ENCODE results near the gene RBM41. TPM values are rescaled to one million over a fixed set of nuclear protein-coding genes. Genes with fewer than 3 reads are reported as not detected.
"Not testable (repeated sequence)": the region's sequence is repeated elsewhere in the genome, so short reads cannot be mapped to it uniquely, and the experiment has no call there.

RBM41 gene
- total RNA-seq (2022) (20.2 and 24.7 TPM in 2 replicates), Bru-seq, nascent RNA (percentile 87 among the genes with signal in this experiment), BruChase-seq, experiment 1, labeled RNA remaining after a 6-hour chase (percentile 86 among the genes with signal in this experiment), BruChase-seq, experiment 2, labeled RNA remaining after a 2-hour chase (percentile 90 among the genes with signal in this experiment)
- long read RNA-seq, partial matches to known transcripts = 9 of 22 reads
- long read RNA-seq, other reads (novel, unspliced or antisense) = 9 of 22 reads

GRCh38 chrX:107118322-107119147 is at the start of gene RBM41:
Gene RBM41, minus strand, starts transcription at chrX:107118822. Its CDS starts 49 bp downstream, at chrX:107118773.
- peaks cover 74% of the 10 kb centered on the region for H3K27me3 Mint-ChIP-seq (ENCODE audit: insufficient read depth, unreplicated experiment)
- BruUV-seq (replicated peaks) = TSS peak; percentile 34
- H3K4me1 Mint-ChIP-seq (ENCODE audit: insufficient read depth, unreplicated experiment) = peaks cover 33% of the 10 kb centered on the region
- ChIA-PET CTCF (interaction anchor here (0.8 to 1.1 kb wide), 4 partner anchors 10 to 424 kb away, joined by 3 to 6 read pairs (median 3); no protein-coding TSS in a partner anchor), POLR2A (interaction anchor here (0.6 to 2.3 kb wide), 14 partner anchors 9 to 657 kb away, joined by 3 to 15 read pairs (median 4); partner anchors contain the start of genes NUP62CL and TSC22D3)
- intact Hi-C loops (cut with micrococcal nuclease) = loop anchor here (5.0 to 10.0 kb wide), 2 partner anchors 89 to 656 kb away; partner anchors contain the start of genes DNAAF6, NCBP2L, NUP62CL and TSC22D3
- H3K9me3 Mint-ChIP-seq (ENCODE audit: unreplicated experiment) = no peaks in the 10 kb centered on the region
- H3K4me3 Mint-ChIP-seq (ENCODE audit: unreplicated experiment) = peak within 1 kb of the TSS; percentile 92
- peaks cover 28% of the 10 kb centered on the region for H3K36me3 Mint-ChIP-seq (ENCODE audit: insufficient read depth, unreplicated experiment)
- no peak for TF ChIP-seq CTCF (IDR thresholded peaks at IDR 0.05; ENCODE audit: unreplicated experiment)
- peak within 1 kb of the TSS; percentile 94 for H3K27ac Mint-ChIP-seq (ENCODE audit: low read depth, unreplicated experiment)
- DNase-seq (ENCODE audit: unreplicated experiment) = peak; percentile 84

DNA sequence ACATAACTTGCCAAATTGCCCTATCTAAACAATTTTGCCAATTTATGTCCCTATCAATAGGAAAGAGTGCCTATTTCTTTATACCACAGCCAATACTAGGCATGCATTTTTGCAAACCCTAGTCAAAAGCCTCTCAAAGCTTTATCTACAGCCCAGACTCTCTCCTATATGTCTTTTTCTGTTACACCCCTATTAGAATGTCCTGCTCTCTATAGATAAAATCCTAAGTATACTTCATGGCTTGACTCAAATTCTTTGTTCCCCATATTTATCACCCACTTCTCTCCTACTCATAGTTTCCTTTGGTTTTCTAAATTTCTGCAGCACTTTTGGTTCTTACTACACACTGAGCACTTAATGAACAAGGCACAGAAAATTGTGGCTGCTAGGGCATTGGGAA is 49.6 kb upstream of the RBM41 start:
- ChIA-PET POLR2A (interaction anchor here (2.0 kb wide), 1 partner anchor 50 kb away, joined by 4 read pairs; the partner anchor contains the start of gene RBM41), CTCF (interaction anchor here (0.6 kb wide), 1 partner anchor 609 kb away, joined by 3 read pairs; the partner anchor contains the start of gene NCBP2L)
- intact Hi-C loops (cut with micrococcal nuclease) = no loop called here
- Mint-ChIP-seq H3K4me3 (ENCODE audit: unreplicated experiment) (no peak overlapping the region), H3K9me3 (ENCODE audit: unreplicated experiment) (no peaks in the 10 kb centered on the region), H3K36me3 (ENCODE audit: insufficient read depth, unreplicated experiment) (no peaks in the 10 kb centered on the region), H3K27ac (ENCODE audit: low read depth, unreplicated experiment) (no peak overlapping the region), H3K4me1 (ENCODE audit: insufficient read depth, unreplicated experiment) (no peaks in the 10 kb centered on the region), H3K27me3 (ENCODE audit: insufficient read depth, unreplicated experiment) (peaks cover 48% of the 10 kb centered on the region)
- no TSS peak for BruUV-seq (replicated peaks)
- no peak for DNase-seq (ENCODE audit: unreplicated experiment)
- no peak for TF ChIP-seq CTCF (IDR thresholded peaks at IDR 0.05; ENCODE audit: unreplicated experiment)

GRCh38 chrX:107167163-107167921 is 48.7 kb upstream of the RBM41 start:
- intact Hi-C loops (cut with micrococcal nuclease) = no loop called here
- Mint-ChIP-seq H3K4me3 (ENCODE audit: unreplicated experiment) (no peak overlapping the region), H3K27me3 (ENCODE audit: insufficient read depth, unreplicated experiment) (peaks cover 57% of the 10 kb centered on the region), H3K36me3 (ENCODE audit: insufficient read depth, unreplicated experiment) (no peaks in the 10 kb centered on the region), H3K4me1 (ENCODE audit: insufficient read depth, unreplicated experiment) (no peaks in the 10 kb centered on the region), H3K9me3 (ENCODE audit: unreplicated experiment) (no peaks in the 10 kb centered on the region), H3K27ac (ENCODE audit: low read depth, unreplicated experiment) (no peak overlapping the region)
- ChIA-PET POLR2A (interaction anchor here (2.0 kb wide), 1 partner anchor 49 kb away, joined by 4 read pairs; the partner anchor contains the start of gene RBM41), CTCF (no interaction called here)
- no peak for TF ChIP-seq CTCF (IDR thresholded peaks at IDR 0.05; ENCODE audit: unreplicated experiment)
- DNase-seq (ENCODE audit: unreplicated experiment) = no peak
- no TSS peak for BruUV-seq (replicated peaks)

DNA sequence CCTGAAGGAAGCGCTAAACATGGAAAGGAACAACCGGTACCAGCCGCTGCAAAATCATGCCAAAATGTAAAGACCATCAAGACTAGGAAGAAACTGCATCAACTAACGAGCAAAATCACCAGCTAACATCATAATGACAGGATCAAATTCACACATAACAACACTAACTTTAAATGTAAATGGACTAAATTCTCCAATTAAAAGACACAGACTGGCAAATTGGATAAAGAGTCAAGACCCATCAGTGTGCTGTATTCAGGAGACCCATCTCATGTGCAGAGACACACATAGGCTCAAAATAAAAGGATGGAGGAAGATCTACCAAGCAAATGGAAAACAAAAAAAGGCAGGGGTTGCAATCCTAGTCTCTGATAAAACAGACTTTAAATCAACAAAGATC is 39.0 kb upstream of the RBM41 start:
- intact Hi-C loops (cut with micrococcal nuclease); CTCF ChIA-PET; BruUV-seq (replicated peaks); H3K9me3 Mint-ChIP-seq (ENCODE audit: unreplicated experiment); H3K4me3 Mint-ChIP-seq (ENCODE audit: unreplicated experiment); POLR2A ChIA-PET; DNase-seq (ENCODE audit: unreplicated experiment); H3K4me1 Mint-ChIP-seq (ENCODE audit: insufficient read depth, unreplicated experiment); H3K36me3 Mint-ChIP-seq (ENCODE audit: insufficient read depth, unreplicated experiment); H3K27me3 Mint-ChIP-seq (ENCODE audit: insufficient read depth, unreplicated experiment); H3K27ac Mint-ChIP-seq (ENCODE audit: low read depth, unreplicated experiment): not testable (repeated sequence)

GRCh38 chrX:107155621-107156430 is 37.2 kb upstream of the RBM41 start:
- POLR2A ChIA-PET = interaction anchor here (0.8 to 1.9 kb wide), 6 partner anchors 11 to 40 kb away, joined by 3 to 13 read pairs (median 5); partner anchors contain the start of gene RBM41
- TSS peak; percentile 40 for BruUV-seq (replicated peaks)
- H3K36me3 Mint-ChIP-seq (ENCODE audit: insufficient read depth, unreplicated experiment); H3K9me3 Mint-ChIP-seq (ENCODE audit: unreplicated experiment); CTCF ChIA-PET; H3K27ac Mint-ChIP-seq (ENCODE audit: low read depth, unreplicated experiment); intact Hi-C loops (cut with micrococcal nuclease); DNase-seq (ENCODE audit: unreplicated experiment); H3K4me1 Mint-ChIP-seq (ENCODE audit: insufficient read depth, unreplicated experiment): not testable (repeated sequence)
- Mint-ChIP-seq H3K27me3 (ENCODE audit: insufficient read depth, unreplicated experiment) (peaks cover 11% of the 10 kb centered on the region), H3K4me3 (ENCODE audit: unreplicated experiment) (peak overlapping the region; percentile 69)
